IMR-90 (cell line): Measurements from ENCODE around the gene CST9L.

Experiments
- CEBPB ChIP-seq: IDR thresholded peaks from 2 replicates; pipeline ENCODE4 v1.6.1; 2012; ENCODE audit warnings: low read depth, low read length, improper control_type of control experiment
- CTCF ChIP-seq: conservative IDR thresholded peaks from 2 replicates; pipeline ENCODE4 v1.5.1; 2012; ENCODE audit warnings: mild to moderate bottlenecking, low read depth, low read length, improper control_type of control experiment
- FOS ChIP-seq: fragments of 150-350 bp; IDR thresholded peaks from 2 replicates; pipeline ENCODE4 v1.6.1; 2016; ENCODE audit warnings: low read depth, low read length
- MAFK ChIP-seq: IDR thresholded peaks from 2 replicates; pipeline ENCODE4 v1.6.1; 2012; ENCODE audit warnings: low read depth, low read length, improper control_type of control experiment
- POLR2A ChIP-seq: IDR thresholded peaks from 2 replicates; pipeline ENCODE4 v1.6.1; 2012; ENCODE audit warnings: mild to moderate bottlenecking, low read depth, low read length
- RAD21 ChIP-seq: IDR thresholded peaks from 2 replicates; pipeline ENCODE4 v1.6.1; 2012; ENCODE audit warnings: low read length, improper control_type of control experiment
- RCOR1 ChIP-seq: IDR thresholded peaks from 2 replicates; pipeline ENCODE4 v1.6.1; 2012; ENCODE audit warnings: mild to moderate bottlenecking, low read length, improper control_type of control experiment; ENCODE audit not compliant: insufficient replicate concordance
- RFX5 ChIP-seq: IDR thresholded peaks from 2 replicates; pipeline ENCODE4 v1.8.0; 2012; ENCODE audit warnings: low read depth, mild to moderate bottlenecking, low read length, moderate library complexity
- SMC3 ChIP-seq: fragments of 150-350 bp; IDR thresholded peaks from 2 replicates; pipeline ENCODE4 v1.6.1; 2016; ENCODE audit warnings: low read depth, mild to moderate bottlenecking, antibody characterized with exemption, low read length, moderate library complexity
- TF ChIP-seq, protein P1 (sequence below): fragments of 150-350 bp; IDR thresholded peaks from 2 replicates; pipeline ENCODE4 v1.6.1; 2016; ENCODE audit warnings: low read depth, mild to moderate bottlenecking, low read length, moderate library complexity, borderline replicate concordance

DNA sequence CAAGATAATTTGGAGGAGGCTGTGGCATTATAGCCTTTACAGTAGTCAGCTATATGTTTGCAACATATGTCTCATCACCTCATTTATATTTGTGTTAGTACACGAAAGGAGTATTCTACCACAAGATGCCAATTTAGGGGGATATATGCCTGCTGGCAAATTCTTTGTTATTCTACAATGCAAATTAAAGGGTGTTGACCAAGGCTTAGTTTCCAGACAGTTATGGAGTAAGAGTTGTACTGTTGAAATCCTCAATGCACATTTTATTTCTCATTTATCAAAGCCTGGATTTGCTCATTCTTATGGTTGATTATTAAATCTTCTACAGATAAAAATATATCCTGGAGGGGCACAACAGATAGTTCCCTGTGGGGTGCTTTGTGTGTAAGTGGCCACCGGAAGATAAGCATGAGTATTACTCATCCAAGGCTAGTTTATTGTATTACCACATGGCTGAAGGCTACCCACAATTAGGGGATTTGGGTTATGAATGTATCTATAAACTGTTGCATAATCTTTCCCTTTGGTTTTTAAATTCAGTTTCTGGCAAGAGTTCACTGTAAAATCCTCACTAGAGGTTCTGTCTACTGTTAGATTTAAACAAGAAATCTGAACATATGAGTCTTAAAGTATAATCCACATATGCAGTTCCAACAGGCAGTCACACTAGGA is 28.4 kb upstream of the CST9L start:
- TF ChIP-seq CTCF (no peak), MAFK (no peak), SMC3 (no peak), CEBPB (no peak), POLR2A (no peak), RAD21 (no peak), FOS (no peak), RCOR1 (no peak), RFX5 (no peak)
- TF ChIP-seq, protein P1, sequence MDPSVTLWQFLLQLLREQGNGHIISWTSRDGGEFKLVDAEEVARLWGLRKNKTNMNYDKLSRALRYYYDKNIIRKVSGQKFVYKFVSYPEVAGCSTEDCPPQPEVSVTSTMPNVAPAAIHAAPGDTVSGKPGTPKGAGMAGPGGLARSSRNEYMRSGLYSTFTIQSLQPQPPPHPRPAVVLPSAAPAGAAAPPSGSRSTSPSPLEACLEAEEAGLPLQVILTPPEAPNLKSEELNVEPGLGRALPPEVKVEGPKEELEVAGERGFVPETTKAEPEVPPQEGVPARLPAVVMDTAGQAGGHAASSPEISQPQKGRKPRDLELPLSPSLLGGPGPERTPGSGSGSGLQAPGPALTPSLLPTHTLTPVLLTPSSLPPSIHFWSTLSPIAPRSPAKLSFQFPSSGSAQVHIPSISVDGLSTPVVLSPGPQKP, result no peak
